Activated T-helper 1 cell treated with anti-CD3 and anti-CD28 coated beads, Interleukin-2, amount 50 U/mL, for 16 hours (primary cell): ENCODE results near the gene CXCL14.
A peak's percentile ranks its signal among the peaks of the same experiment; 100 is the strongest.

Experiments
- DNase-seq, 2 donors: peaks; one replicate each; pipeline ENCODE4 v3.0.0-alpha.2; 2020; ENCODE audit warnings: low read depth in 1 of 2, low spot score in 1 of 2

Gene CXCL14

DNA sequence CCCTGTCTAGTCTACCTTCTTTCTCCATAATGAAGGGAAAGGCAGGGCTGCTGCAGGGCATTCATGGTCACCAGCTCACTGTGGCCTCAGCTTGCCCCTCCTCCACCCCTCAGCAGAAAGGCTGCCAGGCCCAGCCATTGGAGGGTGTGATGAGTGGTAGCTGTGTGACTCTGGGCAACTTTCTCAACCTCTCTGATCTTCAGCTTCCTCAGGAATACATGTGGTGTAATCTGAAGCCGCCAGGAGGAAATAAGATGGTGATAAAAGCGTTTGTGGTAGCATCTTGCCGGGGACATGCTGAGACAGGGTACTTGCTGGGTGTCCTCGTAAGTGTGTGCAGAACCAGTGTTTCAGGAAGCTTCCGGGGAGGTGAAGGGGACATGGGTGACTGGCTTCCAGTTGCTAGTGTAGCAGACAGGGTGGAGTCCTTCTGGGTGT is 9.8 kb downstream of the CXCL14 start:
- no peak for DNase-seq

DNA sequence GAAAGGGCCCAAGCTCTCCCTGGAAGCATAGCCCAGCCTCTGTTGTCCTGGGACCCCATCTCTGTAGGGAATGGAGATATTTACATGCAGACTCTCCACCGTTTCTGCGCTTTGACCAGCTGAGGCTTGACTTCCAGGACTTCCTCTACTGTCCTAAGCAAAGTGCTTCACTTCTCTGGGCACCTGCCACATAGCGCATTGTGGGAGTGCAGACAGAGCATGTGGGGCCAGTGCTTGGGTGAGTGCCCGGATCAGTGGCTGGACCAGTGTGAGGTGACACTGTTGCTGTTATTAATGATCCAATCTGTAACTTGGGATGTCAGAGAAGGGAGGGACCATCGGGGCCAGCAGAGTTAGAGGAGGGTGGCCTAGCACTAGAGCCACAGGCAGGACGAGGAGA is 10.5 kb downstream of the CXCL14 start:
- no peak for DNase-seq

- DNase-seq: no peak
Observed at GRCh38 chr5:135567661-135568060, 11.1 kb downstream of the CXCL14 start.

DNA sequence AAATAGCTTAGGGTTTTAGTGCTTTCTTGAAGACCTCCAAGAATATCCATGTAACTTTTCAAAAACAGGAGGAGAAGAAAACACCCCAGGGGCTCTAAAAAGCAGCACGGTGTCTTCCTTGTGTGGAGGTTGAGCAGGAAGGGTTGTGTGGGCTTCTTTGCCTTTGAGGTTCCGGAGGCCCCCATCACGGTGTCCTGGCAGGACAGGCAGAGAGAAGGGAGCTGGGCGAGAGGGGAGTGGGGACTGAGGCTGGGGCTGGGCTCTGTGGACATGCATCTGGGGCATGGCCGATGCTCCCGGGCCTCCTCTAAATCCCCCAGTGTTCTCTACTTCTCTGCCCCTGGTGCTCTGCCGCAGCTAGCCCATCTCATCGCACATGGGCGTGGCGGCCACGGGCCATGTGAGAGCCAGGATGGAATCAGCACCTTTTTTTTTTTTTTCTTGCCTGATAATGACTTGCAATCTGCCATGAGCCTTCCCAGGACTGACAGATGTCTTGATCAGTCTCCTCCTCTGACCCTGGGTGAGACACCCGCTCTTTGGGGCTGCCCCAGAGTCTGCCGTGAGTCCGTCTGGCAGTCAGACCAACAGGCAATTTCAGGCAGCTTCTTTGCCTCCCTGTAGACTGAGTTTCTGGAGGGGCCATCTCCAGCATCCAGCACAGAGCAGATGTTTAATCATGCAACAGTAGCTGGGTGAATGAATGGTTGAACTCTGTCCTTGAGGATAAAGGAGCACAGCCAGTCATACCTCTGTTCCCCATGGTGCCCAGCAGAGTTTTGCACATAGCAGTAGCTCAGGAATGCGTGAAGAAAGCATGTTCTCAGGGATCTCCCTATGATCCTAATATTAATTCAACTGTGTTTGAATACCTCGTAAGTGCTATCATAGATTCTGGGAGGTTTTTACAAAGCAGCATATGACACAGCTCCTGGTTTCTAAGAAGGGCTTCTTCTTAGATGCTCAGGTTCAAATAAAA is 12.1 kb downstream of the CXCL14 start:
- DNase-seq: no peak

DNA sequence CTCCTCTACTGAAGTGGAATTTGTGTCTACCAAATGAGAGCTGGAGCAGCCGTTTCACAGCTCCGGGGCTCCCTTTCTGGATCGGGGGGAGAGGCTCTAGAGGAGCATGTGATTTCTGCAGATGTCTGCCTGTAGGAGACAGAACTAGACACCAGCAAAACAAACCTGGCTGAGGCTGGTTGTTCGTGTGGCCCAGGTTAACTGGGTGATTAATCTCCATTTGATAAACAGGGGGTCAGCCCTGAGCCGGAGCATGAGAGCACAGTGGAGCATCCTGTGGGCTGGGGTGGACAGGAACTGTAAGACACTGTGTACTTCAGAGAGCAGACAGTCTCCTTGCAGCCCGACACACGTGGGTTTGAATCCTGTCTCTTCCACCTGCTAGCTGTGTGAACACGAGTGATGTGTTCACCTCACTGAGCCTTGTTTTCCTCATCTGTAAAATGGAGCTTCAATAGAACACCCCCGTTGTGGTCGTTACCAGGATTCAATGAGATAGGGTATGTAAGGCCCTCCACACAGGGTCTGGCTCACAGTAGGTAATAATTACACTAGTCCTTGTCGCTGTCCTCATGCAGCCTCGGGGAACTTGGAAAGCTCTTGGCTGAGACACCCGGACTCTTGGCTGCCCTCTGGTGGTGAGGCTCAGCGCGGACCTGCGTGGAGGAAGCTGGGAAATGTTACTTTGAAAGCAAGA is 12.9 kb downstream of the CXCL14 start:
- DNase-seq: peak; percentile 28 to 54

- no peak for DNase-seq
Observed at GRCh38 chr5:135565266-135565665, 13.5 kb downstream of the CXCL14 start.

DNA sequence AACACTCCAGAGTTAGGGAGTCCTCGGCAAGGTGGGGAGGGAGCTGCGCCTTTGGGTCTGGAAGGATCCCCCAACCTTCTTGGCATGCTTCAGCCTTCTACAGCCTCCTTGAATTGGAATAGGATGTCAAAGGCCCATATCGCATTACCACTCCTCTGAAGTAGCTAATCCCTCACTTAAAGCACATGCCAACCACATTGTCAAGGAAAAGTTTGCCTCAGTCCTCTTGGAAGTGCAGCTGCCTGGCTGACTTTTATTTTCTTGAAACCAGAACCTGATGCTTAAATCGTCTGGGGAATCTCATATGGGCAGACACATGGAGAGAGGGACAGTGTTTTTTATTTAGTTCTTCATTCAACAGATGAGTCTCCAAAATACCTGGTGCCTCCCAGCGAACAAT is 14.5 kb downstream of the CXCL14 start:
- no peak for DNase-seq

GRCh38 chr5:135561266-135561665 is 17.5 kb downstream of the CXCL14 start:
- no peak for DNase-seq

- DNase-seq: peak; percentile 15 to 16
Observed at GRCh38 chr5:135560858-135561257, 17.9 kb downstream of the CXCL14 start.

GRCh38 chr5:135559354-135559753 is 19.4 kb downstream of the CXCL14 start:
- no peak for DNase-seq

- no peak for DNase-seq
Observed at GRCh38 chr5:135557076-135557838, 21.5 kb downstream of the CXCL14 start.

DNA sequence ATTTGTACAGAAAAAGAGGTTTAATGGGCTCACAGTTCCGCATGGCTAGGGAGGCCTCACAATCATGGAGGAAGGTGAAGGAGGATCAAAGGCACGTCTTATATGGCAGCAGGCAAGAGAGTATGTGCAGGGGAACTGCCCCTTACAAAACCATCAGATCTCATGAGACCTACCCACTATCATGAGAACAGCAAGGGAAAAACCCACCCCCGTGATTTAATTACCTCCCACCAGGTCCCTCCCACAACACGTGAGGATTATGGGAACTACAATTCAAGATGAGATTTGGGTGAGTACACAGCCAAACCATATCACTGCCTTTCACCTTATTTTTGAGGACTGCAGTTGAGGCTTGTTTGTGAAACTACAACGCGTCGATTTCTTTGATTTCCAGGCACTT is 22.2 kb downstream of the CXCL14 start:
- no peak for DNase-seq

- DNase-seq: no peak
Observed at GRCh38 chr5:135555530-135555929, 23.3 kb downstream of the CXCL14 start.

DNA sequence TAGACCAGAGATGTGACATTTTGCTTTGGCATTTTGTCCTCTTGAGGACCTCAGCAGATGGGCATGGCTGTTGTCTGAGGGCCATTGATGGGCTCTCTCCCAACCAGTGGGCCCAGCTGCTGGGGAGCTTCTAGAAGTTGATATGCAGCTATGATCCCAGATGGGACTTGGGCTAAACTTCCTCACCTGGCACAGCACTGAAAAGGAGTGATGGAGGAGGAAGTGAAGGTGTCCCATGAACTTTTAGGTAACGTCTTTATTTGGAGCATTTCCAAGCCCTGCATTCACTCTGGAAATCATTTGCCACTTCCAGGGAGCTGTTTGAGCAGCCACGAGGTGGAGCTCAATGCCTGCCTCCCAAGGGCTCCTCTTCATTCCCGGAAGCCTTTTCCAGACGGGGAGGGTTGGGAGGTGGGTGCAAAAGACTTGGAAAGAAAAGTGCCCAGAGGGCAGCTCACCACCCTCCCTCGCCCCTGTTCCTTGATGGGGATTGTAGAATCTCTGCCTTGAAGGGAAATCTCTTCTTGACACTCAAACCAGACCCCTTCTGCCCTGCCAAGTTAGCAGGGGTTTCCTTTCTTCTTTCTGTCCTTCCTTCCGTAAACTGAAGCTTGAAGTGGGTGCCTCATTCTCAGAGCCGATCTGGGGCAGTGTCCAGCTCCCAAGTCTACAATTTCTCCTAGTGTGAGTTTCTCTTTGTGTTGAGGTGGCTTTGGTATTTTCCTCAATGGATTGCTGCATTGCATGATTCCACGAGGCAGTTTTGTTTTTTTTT is 24.9 kb downstream of the CXCL14 start:
- DNase-seq: no peak

- DNase-seq: no peak
Observed at GRCh38 chr5:135551593-135552447, 27.0 kb downstream of the CXCL14 start.

GRCh38 chr5:135549413-135549812 is 29.4 kb downstream of the CXCL14 start:
- DNase-seq: no peak

DNA sequence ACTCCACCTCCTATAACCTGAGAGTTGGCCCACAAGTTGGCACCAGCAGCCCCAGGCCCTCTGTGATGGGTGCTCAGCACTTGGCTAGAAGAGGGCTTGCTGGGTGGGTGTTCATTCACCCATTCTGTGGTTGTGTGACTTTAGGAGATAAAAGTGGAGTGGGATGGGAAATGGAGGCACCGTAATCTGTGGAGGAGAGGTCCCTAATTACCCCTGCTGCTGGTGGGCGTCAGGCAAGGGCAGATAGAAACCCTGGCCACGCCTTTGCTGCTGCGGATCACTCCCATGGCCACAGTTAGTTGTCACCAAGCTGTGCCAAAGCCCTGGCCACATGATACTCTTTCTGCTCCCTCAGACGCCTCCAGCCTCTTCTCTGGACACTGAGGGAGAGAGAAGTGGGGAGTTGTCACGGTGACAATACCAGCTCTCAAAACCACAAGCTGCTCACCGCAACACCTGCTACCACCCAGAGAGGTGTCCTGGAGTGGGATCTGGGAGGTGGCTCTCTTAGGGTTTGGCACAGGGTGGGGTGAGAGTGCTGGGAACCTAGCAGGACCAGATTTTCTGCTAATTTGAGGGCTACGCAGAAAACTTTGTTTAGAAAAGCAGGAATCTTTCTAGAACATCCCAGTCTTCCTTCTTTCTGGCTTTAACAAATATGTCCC is 31.1 kb downstream of the CXCL14 start:
- DNase-seq: no peak

- no peak for DNase-seq
Observed at GRCh38 chr5:135546912-135547311, 31.9 kb downstream of the CXCL14 start.

DNA sequence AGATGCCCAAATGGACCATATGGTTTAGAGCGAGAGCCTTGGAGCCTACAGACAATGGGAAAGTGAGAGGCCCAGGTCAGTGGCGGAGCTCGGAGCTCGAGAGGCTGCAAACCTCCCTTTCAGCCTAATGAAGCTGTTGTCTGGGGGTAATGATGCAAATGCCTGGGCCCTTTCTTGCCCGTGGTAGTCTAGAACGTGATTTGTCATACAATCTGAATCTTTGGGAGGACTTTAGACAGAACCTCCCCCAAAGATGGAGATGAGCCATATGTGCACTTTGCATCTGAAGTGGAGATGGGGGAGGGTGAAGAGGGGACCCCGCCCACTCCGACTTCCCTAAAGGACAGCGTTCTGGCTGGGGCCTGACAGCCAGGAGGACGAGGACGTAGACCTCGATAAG is 32.7 kb downstream of the CXCL14 start:
- no peak for DNase-seq
